GM12892 (cell line): ENCODE data around the gene NPTXR.
A peak's percentile ranks its signal among the peaks of the same experiment; 100 is the strongest.

ENCODE experiments used
- DNase-seq: peaks from one replicate; pipeline ENCODE4 v3.0.0; 2011; ENCODE audit not compliant: insufficient read length
- FAIRE-seq: peaks from 2 replicates; lab custom pipeline; 2011; peaks lifted over from hg19 to GRCh38; lab: Jason Lieb, UNC
- POLR2A ChIP-seq: IDR thresholded peaks from 2 replicates; pipeline ENCODE4 v1.6.1; 2011; ENCODE audit warnings: low read depth, low read length, control low read depth
- POLR2AphosphoS5 ChIP-seq: IDR thresholded peaks from 2 replicates; pipeline ENCODE4 v1.6.1; 2011; ENCODE audit warnings: low read depth, low read length, control low read depth
- TAF1 ChIP-seq: IDR thresholded peaks from 2 replicates; pipeline ENCODE4 v1.6.1; 2011; ENCODE audit warnings: low read depth, mild to moderate bottlenecking, control low read depth, low read length, borderline replicate concordance

NPTXR gene

GRCh38 chr22:38846412-38846811 lies 2.6 kb upstream of the NPTXR start:
- DNase-seq (no peak), FAIRE-seq (no peak)
- TF ChIP-seq POLR2A (no peak), TAF1 (no peak), POLR2AphosphoS5 (no peak)

- DNase-seq (no peak), FAIRE-seq (no peak)
- TF ChIP-seq POLR2A (no peak), POLR2AphosphoS5 (no peak), TAF1 (no peak)
These were observed 1.3 kb upstream of the NPTXR start for GRCh38 chr22:38845004-38845740.

- no peak for DNase-seq
- TF ChIP-seq TAF1 = no peak
- TF ChIP-seq POLR2AphosphoS5 = no peak
- TF ChIP-seq POLR2A = no peak
- no peak for FAIRE-seq
These were observed 631 bp upstream of the NPTXR start for GRCh38 chr22:38844315-38845003.

- FAIRE-seq (no peak), DNase-seq (peak; percentile 43)
- no peak for TF ChIP-seq POLR2AphosphoS5
- TF ChIP-seq POLR2A = no peak
- no peak for TF ChIP-seq TAF1
These were observed 599 bp downstream of the NPTXR start for GRCh38 chr22:38843201-38843656.

- DNase-seq (no peak), FAIRE-seq (no peak)
- TF ChIP-seq TAF1 = no peak
- TF ChIP-seq POLR2AphosphoS5 = no peak
- no peak for TF ChIP-seq POLR2A
These were observed 1.2 kb downstream of the NPTXR start for GRCh38 chr22:38842512-38843200.

GRCh38 chr22:38841635-38842034 lies 2.2 kb downstream of the NPTXR start:
- DNase-seq (no peak), FAIRE-seq (no peak)
- no peak for TF ChIP-seq TAF1
- TF ChIP-seq POLR2AphosphoS5 = no peak
- no peak for TF ChIP-seq POLR2A

GRCh38 chr22:38841211-38841610 lies 2.6 kb downstream of the NPTXR start:
- FAIRE-seq (no peak), DNase-seq (no peak)
- no peak for TF ChIP-seq TAF1
- TF ChIP-seq POLR2AphosphoS5 = no peak
- no peak for TF ChIP-seq POLR2A

GRCh38 chr22:38840129-38840528 lies 3.7 kb downstream of the NPTXR start:
- FAIRE-seq (no peak), DNase-seq (no peak)
- no peak for TF ChIP-seq POLR2AphosphoS5

GRCh38 chr22:38839686-38840085 lies 4.1 kb downstream of the NPTXR start:
- DNase-seq (no peak), FAIRE-seq (no peak)
- TF ChIP-seq TAF1 (no peak), POLR2AphosphoS5 (no peak), POLR2A (no peak)

GRCh38 chr22:38837414-38837928 lies 6.4 kb downstream of the NPTXR start:
- FAIRE-seq = no peak
- TF ChIP-seq POLR2A = no peak
- no peak for TF ChIP-seq TAF1
- no peak for TF ChIP-seq POLR2AphosphoS5
- no peak for DNase-seq

- no peak for DNase-seq
These were observed 7.9 kb downstream of the NPTXR start for GRCh38 chr22:38835888-38836301.

GRCh38 chr22:38834991-38835390 lies 8.8 kb downstream of the NPTXR start:
- DNase-seq (no peak), FAIRE-seq (no peak)
- TF ChIP-seq POLR2AphosphoS5 (no peak), POLR2A (no peak), TAF1 (no peak)

More at GRCh38 chr22:38835888-38836301, 7.9 kb downstream of the NPTXR start:
- TF ChIP-seq POLR2A = no peak
- no peak for TF ChIP-seq TAF1
- no peak for TF ChIP-seq POLR2AphosphoS5
- no peak for FAIRE-seq
